HL-60 (cell line): Measurements from ENCODE around the gene CLIP4.

ENCODE experiments used
- DNase-seq, 2 experiments: peaks; one replicate each; pipeline ENCODE4 v3.0.0-alpha.2; 2010 to 2020; ENCODE audit warnings: low read depth in 1 of 2, low spot score in 1 of 2
- H3K27ac ChIP-seq: fragments of 250-450 bp; sonication (Bioruptor Pico); replicated peaks from 2 replicates; pipeline ENCODE4 v1.5.1; 2020; ENCODE audit warnings: mild to moderate bottlenecking, moderate library complexity
- H3K27me3 ChIP-seq: fragments of 250-450 bp; sonication (Bioruptor Pico); 2 replicates; pipeline ENCODE4 v1.5.1; 2021; ENCODE audit warnings: mild to moderate bottlenecking, moderate library complexity; ENCODE audit not compliant: insufficient read depth, poor library complexity, severe bottlenecking
- H3K4me3 ChIP-seq: replicated peaks from 2 replicates; pipeline ENCODE4 v1.5.1; 2011; ENCODE audit warnings: mild to moderate bottlenecking, control low read depth, low read length; ENCODE audit not compliant: insufficient read depth
- CTCF ChIP-seq: IDR thresholded peaks from one replicate; pipeline ENCODE4 v1.5.1; 2011; ENCODE audit warnings: low read length, control low read depth, inconsistent platforms; ENCODE audit not compliant: insufficient read depth
- GABPA ChIP-seq: IDR thresholded peaks from 2 replicates; pipeline ENCODE4 v1.6.1; 2012; ENCODE audit warnings: low read depth
- POLR2AphosphoS5 ChIP-seq: IDR thresholded peaks from 2 replicates; pipeline ENCODE4 v1.6.1; 2012; ENCODE audit warnings: low read depth
- REST ChIP-seq: IDR thresholded peaks from 2 replicates; pipeline ENCODE4 v1.6.1; 2012; ENCODE audit warnings: low read depth; ENCODE audit not compliant: insufficient replicate concordance
- SPI1 ChIP-seq: IDR thresholded peaks from 2 replicates; pipeline ENCODE4 v1.6.1; 2012; ENCODE audit warnings: low read depth, mild to moderate bottlenecking, borderline replicate concordance

Gene CLIP4

GRCh38 chr2:29123617-29124349 is 8.6 kb downstream of the CLIP4 start:
- TF ChIP-seq REST (no peak), POLR2AphosphoS5 (no peak), SPI1 (no peak), CTCF (no peak), GABPA (no peak)
- Histone ChIP-seq H3K4me3 (no peak overlapping the region), H3K27me3 (peaks cover 14% of the 10 kb centered on the region), H3K27ac (no peak overlapping the region)
- DNase-seq: no peak

DNA sequence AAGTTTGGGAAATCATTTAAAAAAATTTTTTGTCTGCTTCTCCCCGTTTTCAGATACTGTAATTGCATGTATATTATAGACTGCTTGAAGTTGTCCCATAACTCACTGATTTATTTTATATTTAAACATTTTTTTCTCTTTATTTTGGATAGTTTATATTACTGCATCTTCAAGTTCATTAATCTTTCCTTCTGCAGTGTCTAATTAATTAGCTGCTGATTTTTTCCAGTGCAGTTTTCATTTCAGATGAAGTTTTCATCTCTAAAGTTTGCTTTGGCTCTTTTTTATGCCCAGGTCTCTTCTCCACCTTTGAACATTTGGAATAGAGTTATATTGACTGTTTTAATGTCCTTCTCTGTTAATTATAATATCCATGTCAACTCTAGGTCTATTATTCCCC is 9.3 kb downstream of the CLIP4 start:
- Histone ChIP-seq H3K27ac (no peak overlapping the region), H3K27me3 (peaks cover 13% of the 10 kb centered on the region), H3K4me3 (no peak overlapping the region)
- TF ChIP-seq POLR2AphosphoS5: no peak
- no peak for TF ChIP-seq CTCF
- no peak for TF ChIP-seq REST
- no peak for TF ChIP-seq GABPA
- TF ChIP-seq SPI1: no peak
- DNase-seq: no peak

DNA sequence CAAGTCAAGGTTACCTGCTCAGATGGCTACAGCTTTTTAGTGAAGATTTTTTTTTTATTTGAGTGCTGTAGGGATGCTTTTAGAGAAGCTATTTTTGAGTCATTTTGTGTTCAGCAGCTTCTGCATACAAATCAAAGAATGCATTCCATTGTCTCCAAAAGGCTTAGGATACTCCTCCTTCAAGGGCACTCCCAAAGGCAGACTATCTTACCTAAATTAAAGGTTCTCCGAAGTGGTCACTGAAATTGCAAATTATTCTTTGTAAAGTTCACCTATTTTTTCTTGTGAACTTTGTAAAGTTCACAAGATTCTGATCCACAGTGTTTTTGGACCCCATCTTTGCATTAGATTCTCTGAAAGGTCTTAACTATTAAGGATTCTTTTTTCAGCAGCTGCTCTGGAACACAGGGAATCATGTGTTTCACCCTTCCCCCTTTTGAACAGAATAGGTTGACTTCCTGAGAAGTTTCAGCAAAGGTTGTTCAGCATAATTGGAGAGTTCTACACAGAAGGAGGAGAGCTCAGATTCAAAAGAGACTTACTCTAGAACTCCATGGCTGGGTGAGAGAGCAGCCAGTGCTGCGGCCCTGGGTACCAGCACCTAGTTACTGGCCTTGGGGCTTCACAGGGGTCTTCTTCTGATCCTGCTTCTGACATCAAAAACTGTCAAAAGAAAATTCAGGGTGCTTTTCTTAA is 14.5 kb downstream of the CLIP4 start:
- H3K27me3 ChIP-seq: no peaks in the 10 kb centered on the region
- no peak overlapping the region for H3K27ac ChIP-seq
- no peak for TF ChIP-seq CTCF
- TF ChIP-seq GABPA: no peak
- TF ChIP-seq SPI1: no peak
- no peak for TF ChIP-seq POLR2AphosphoS5
- no peak for TF ChIP-seq REST
- H3K4me3 ChIP-seq: no peak overlapping the region
- no peak for DNase-seq
